Astrocyte (in vitro differentiated cells and primary cell): ENCODE measurements around the gene CCSER1. TPM values are rescaled to one million over a fixed set of nuclear protein-coding genes. Genes with fewer than 3 reads are reported as not detected.
A peak's percentile ranks its signal among the peaks of the same experiment; 100 is the strongest.

Source experiments
- DNase-seq: peaks from one replicate; pipeline ENCODE4 v3.0.0-alpha.2; 2010; ENCODE audit warnings: low read depth
- FAIRE-seq: peaks from 2 replicates; lab custom pipeline; 2011; peaks lifted over from hg19 to GRCh38; lab: Jason Lieb, UNC
- H2AFZ ChIP-seq: 2 replicates; pipeline ENCODE4 v1.6.0; 2012; ENCODE audit warnings: low read depth, low read length, inconsistent platforms
- H3K27ac ChIP-seq: 2 replicates; pipeline ENCODE4 v1.5.1; 2011; ENCODE audit warnings: low read depth, low read length, inconsistent platforms
- H3K27me3 ChIP-seq: 2 replicates; pipeline ENCODE4 v1.6.0; 2011; ENCODE audit warnings: low read length, inconsistent platforms; ENCODE audit not compliant: insufficient read depth
- H3K36me3 ChIP-seq: 2 replicates; pipeline ENCODE4 v1.5.1; 2011; ENCODE audit warnings: low read length, inconsistent platforms; ENCODE audit not compliant: insufficient read depth
- H3K4me1 ChIP-seq: 2 replicates; pipeline ENCODE4 v1.5.1; 2011; ENCODE audit warnings: low read length, inconsistent platforms; ENCODE audit not compliant: insufficient read depth
- H3K4me2 ChIP-seq: 2 replicates; pipeline ENCODE4 v1.6.0; 2012; ENCODE audit warnings: low read length, inconsistent platforms
- H3K4me3 ChIP-seq: 2 replicates; pipeline ENCODE4 v1.5.1; 2011; ENCODE audit warnings: low read depth, mild to moderate bottlenecking, low read length, inconsistent platforms; ENCODE audit not compliant: insufficient read depth
- H3K79me2 ChIP-seq: 2 replicates; pipeline ENCODE4 v1.6.0; 2012; ENCODE audit warnings: mild to moderate bottlenecking, low read length, inconsistent platforms; ENCODE audit not compliant: insufficient read depth
- H3K9ac ChIP-seq: 2 replicates; pipeline ENCODE4 v1.6.0; 2012; ENCODE audit warnings: mild to moderate bottlenecking, low read length, inconsistent platforms
- H3K9me3 ChIP-seq: 2 replicates; pipeline ENCODE4 v1.5.1; 2012; ENCODE audit warnings: low read depth, mild to moderate bottlenecking, low read length, inconsistent platforms; ENCODE audit not compliant: insufficient read depth
- H4K20me1 ChIP-seq: 2 replicates; pipeline ENCODE4 v1.6.0; 2012; ENCODE audit warnings: low read length, inconsistent platforms; ENCODE audit not compliant: insufficient read depth
- H3K27ac Mint-ChIP-seq: one replicate; pipeline ENCODE4 v1.8.0; 2021; ENCODE audit warnings: mild to moderate bottlenecking, mixed read lengths; ENCODE audit not compliant: unreplicated experiment
- H3K27me3 Mint-ChIP-seq: one replicate; pipeline ENCODE4 v1.8.0; 2021; ENCODE audit warnings: low read depth, mixed read lengths; ENCODE audit not compliant: unreplicated experiment
- H3K36me3 Mint-ChIP-seq: one replicate; pipeline ENCODE4 v1.8.0; 2021; ENCODE audit warnings: low read depth, mixed read lengths; ENCODE audit not compliant: unreplicated experiment
- H3K4me1 Mint-ChIP-seq: one replicate; pipeline ENCODE4 v1.8.0; 2021; ENCODE audit warnings: low read depth, mixed read lengths; ENCODE audit not compliant: unreplicated experiment
- H3K4me3 Mint-ChIP-seq: one replicate; pipeline ENCODE4 v1.8.0; 2021; ENCODE audit warnings: mild to moderate bottlenecking, moderate library complexity, mixed read lengths; ENCODE audit not compliant: unreplicated experiment
- H3K9me3 Mint-ChIP-seq: one replicate; pipeline ENCODE4 v1.8.0; 2021; ENCODE audit warnings: mild to moderate bottlenecking, mixed read lengths; ENCODE audit not compliant: unreplicated experiment
- CTCF ChIP-seq: IDR thresholded peaks from 2 replicates; pipeline ENCODE4 v1.5.1; 2011; ENCODE audit warnings: low read depth, mild to moderate bottlenecking, inconsistent platforms, low read length, moderate library complexity; ENCODE audit not compliant: insufficient read depth
- EZH2 ChIP-seq: IDR thresholded peaks from 2 replicates; pipeline ENCODE4 v1.6.1; 2012; ENCODE audit warnings: mild to moderate bottlenecking, low read length, inconsistent platforms; ENCODE audit not compliant: insufficient read depth
- total RNA-seq: library from RNA; stranded (reverse); gene quantifications from 2 replicates; pipeline ENCODE4 v1.2.1, GENCODE V29; 2021

The CCSER1 gene
- total RNA-seq, 1 donor from 2014 or later = 2.2 TPM

GRCh38 chr4:90357117-90357710, 230.0 kb downstream of the CCSER1 start:
- Histone ChIP-seq H3K9me3 (no peaks in the 10 kb centered on the region), H3K27ac (no peak overlapping the region), H2AFZ (no peak overlapping the region), H4K20me1 (no peaks in the 10 kb centered on the region), H3K27me3 (no peaks in the 10 kb centered on the region), H3K4me2 (peak overlapping the region; percentile 50), H3K4me1 (no peaks in the 10 kb centered on the region), H3K4me3 (no peak overlapping the region), H3K79me2 (no peaks in the 10 kb centered on the region), H3K9ac (no peak overlapping the region), H3K36me3 (no peaks in the 10 kb centered on the region)
- Mint-ChIP-seq H3K27me3 (no peaks in the 10 kb centered on the region), H3K4me3 (no peak overlapping the region), H3K9me3 (no peaks in the 10 kb centered on the region), H3K27ac (no peak overlapping the region), H3K36me3 (no peaks in the 10 kb centered on the region), H3K4me1 (no peaks in the 10 kb centered on the region)
- FAIRE-seq (no peak), DNase-seq (peak; percentile 69)
- no peak for TF ChIP-seq EZH2
- peak; percentile 71 for TF ChIP-seq CTCF

DNA sequence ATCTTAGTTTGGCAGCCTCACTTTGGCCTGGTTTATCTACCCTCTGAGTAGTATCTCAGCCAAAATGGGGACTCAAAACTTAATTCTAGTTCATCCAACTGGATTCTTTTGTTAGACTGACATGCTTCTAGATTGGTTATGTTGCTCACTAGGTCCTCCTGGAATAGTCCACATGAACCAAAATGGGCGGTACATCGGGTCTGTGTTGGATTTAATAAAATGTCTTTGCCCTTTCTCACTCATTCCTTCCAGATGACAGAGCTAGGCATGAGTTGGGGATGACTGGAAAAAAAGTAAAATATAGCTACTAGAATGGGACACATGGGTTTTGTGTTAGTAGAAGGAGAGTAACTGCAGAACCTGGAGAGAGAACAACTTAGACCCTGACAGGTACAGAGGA, 247.9 kb downstream of the CCSER1 start:
- Histone ChIP-seq H3K79me2 (no peaks in the 10 kb centered on the region), H3K27me3 (no peaks in the 10 kb centered on the region), H3K27ac (no peak overlapping the region), H3K9ac (no peak overlapping the region), H3K36me3 (no peaks in the 10 kb centered on the region), H2AFZ (no peak overlapping the region), H3K4me1 (no peaks in the 10 kb centered on the region), H4K20me1 (no peaks in the 10 kb centered on the region), H3K9me3 (no peaks in the 10 kb centered on the region), H3K4me3 (no peak overlapping the region), H3K4me2 (no peak overlapping the region)
- Mint-ChIP-seq H3K4me3 (no peak overlapping the region), H3K27ac (no peak overlapping the region), H3K4me1 (no peaks in the 10 kb centered on the region), H3K36me3 (no peaks in the 10 kb centered on the region), H3K27me3 (peaks cover 2% of the 10 kb centered on the region), H3K9me3 (no peaks in the 10 kb centered on the region)
- no peak for DNase-seq
- no peak for FAIRE-seq
- TF ChIP-seq EZH2 = no peak
- no peak for TF ChIP-seq CTCF

DNA sequence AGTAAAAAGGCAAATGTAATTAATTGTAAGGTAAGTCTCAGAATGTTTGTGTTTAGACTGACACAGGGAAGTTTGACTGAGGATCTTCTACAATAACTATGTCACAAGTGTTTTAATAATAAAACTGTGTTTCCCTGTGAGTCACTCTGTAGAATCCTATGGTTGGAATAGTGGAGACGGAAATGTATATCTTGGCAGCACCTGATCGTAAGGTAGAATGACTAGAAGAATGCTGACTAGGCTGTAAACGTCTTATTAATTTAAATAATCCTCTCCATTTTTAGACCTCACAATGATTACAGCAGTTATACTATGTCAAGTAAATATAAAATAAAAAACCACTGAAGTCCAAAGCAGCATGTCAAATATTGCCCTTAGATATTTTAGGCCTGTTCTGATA, 266.0 kb downstream of the CCSER1 start:
- H3K4me3 ChIP-seq = no peak overlapping the region
- Mint-ChIP-seq H3K27ac (no peak overlapping the region), H3K4me1 (no peaks in the 10 kb centered on the region), H3K4me3 (no peak overlapping the region), H3K36me3 (no peaks in the 10 kb centered on the region), H3K27me3 (no peaks in the 10 kb centered on the region), H3K9me3 (no peaks in the 10 kb centered on the region)
- no peaks in the 10 kb centered on the region for H3K79me2 ChIP-seq
- FAIRE-seq (no peak), DNase-seq (no peak)
- H3K9ac ChIP-seq = no peak overlapping the region
- H3K36me3 ChIP-seq = no peaks in the 10 kb centered on the region
- no peaks in the 10 kb centered on the region for H3K27me3 ChIP-seq
- H3K27ac ChIP-seq = no peak overlapping the region
- TF ChIP-seq CTCF (no peak), EZH2 (no peak)
- H2AFZ ChIP-seq = no peak overlapping the region
- H4K20me1 ChIP-seq = no peaks in the 10 kb centered on the region
- no peaks in the 10 kb centered on the region for H3K4me1 ChIP-seq
- H3K9me3 ChIP-seq = no peaks in the 10 kb centered on the region
- no peak overlapping the region for H3K4me2 ChIP-seq
